H1 (cell line): ENCODE data around the gene SERAC1. TPM values are rescaled to one million over a fixed set of nuclear protein-coding genes. Genes with fewer than 3 reads are reported as not detected.

ENCODE experiments used
- KDM1A ChIP-seq: fragments of 200-600, 300-600 bp; sonication (generic); IDR thresholded peaks from 2 replicates; pipeline ENCODE4 v1.7.1; 2016; ENCODE audit warnings: mild to moderate bottlenecking, low read length, borderline replicate concordance
- polyA plus RNA-seq, 7 experiments: library from polyadenylated mRNA; depleted of rRNA in 3 of 7; stranded (reverse) in 5 of 7; unstranded in 2 of 7; fragments of >200 nt in 5 of 7; fragments of 200-250 nt in 2 of 7; gene quantifications; 1 replicate in 5 of 7; 2 replicates in 1 of 7; 4 replicates in 1 of 7; pipeline versions ENCODE4 v1.2.1 to v1.2.3, GENCODE V29; 2011 to 2013; ENCODE audit warnings: missing spikeins in 2 of 7, mixed read lengths in 2 of 7
- total RNA-seq: library from RNA; stranded (reverse); fragmentation: NEBNext Ultra II Directional; extraction: Animal tissue kit (Norgen Biotek cat#: 25700); gene quantifications from 2 replicates; pipeline ENCODE4 v1.2.1, GENCODE V29; 2021

SERAC1 gene
- total and polyA plus RNA-seq, 2 of the 8 experiments (the other 6 are each of a cell fraction or from before 2014, with no cell fraction given), result 7.3 to 9.0 TPM

DNA sequence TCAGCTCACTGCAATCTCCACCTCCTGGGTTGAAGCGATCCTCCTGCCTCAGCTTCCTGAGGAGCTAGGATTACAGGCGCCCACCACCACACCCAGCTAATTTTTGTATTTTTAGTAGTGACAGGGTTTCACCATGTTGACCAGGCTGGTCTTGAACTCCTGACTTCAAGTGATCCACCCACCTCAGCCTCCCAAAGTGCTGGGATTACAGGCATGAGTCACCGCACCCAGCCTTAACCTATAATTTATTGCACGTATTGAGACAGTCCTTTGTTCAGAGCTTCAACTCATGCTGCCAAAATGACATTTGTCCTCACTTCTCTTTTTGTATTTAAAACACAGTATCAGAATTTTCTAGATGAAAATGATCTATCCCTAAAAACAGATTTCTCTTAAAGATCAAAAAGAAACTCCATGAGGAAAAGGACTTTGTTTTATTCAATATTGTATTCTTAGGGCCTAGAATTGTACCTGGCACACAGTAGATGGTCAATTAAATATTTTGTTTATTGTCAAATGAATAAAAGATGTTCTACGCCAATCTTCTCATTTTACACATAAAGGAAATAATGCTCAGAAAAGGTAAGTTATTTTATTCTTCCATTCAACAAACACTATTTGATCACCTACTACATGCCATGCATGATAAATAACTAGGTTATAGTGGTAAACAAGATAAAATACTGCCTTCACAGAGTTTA lies 10.8 kb downstream of the SERAC1 start (continued):
- no peak for TF ChIP-seq KDM1A
- TF ChIP-seq, all 59 proteins: peak for 0
